ENCODE measurements around the gene YBX3.

- no peak for TF ChIP-seq CTCF (IDR thresholded peaks at IDR 0.05)
- no peak for TF ChIP-seq EZH2 (IDR thresholded peaks at IDR 0.05; ENCODE audit: borderline replicate concordance, insufficient read depth, low read depth, low read length, poor library complexity, severe bottlenecking)
Observed at GRCh38 chr12:10697862-10698261, 25.3 kb downstream of the YBX3 start.
